Measurements from ENCODE around the gene RAD23B.

Gene RAD23B

DNA sequence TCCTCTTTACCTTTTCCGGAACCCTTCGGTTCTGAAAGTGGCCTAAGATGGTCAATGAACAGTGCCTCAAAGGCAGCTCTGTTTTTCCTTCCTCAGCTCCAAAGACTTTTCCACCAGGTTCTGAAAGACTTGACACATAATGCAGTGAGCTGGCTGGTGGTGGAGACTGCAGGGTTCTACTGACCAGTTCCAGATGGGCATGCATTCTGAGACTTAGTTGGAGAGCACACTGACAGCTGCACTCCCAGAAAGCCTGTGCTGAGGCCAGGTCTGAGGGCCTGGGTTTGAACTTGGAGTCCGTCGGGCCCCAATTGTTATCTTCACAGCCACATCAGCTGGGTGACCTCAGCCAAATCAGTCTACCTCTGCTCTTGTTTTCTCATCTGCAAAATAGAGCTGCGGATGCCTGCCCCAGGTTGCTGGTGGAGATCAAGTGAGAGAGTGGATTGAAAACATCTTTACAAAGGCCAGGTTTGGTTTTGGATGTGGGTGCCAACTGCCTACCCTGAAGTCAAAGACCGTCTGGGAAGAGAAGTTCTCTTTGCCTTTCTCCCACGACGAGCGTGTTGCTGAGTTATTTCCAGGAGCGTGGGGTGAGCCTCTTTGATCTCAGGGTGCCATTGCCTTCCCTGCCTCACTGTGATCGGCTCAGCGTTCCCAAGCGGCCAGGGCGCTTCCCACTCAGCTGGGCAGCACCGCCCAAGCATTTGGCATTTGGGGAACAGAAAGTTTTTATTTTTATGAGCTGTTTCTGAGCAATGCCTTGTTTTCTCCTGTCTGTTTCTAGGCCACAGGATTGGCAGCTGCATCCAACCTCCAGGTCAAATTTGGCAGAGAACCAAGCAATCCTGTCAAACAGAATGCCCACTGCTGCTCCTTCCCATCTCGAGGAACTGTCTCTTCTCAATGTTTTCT, 54.9 kb downstream of the RAD23B start:
- no peak for DNase-seq
- no peaks in the 10 kb centered on the region for H3K27me3 Mint-ChIP-seq
- H3K4me1 Mint-ChIP-seq (ENCODE audit: low read depth in 2 of 2), result peaks cover 7 to 10% of the 10 kb centered on the region in 2 donors
- no peaks in the 10 kb centered on the region for H3K9me3 Mint-ChIP-seq
- H3K27ac Mint-ChIP-seq, result peak overlapping the region; percentile 26 to 29
- no peak for ATAC-seq (replicated peaks)
- H3K4me3 Mint-ChIP-seq, result no peak overlapping the region
- peaks cover 15% of the 10 kb centered on the region for H3K36me3 Mint-ChIP-seq (ENCODE audit: insufficient read depth)

DNA sequence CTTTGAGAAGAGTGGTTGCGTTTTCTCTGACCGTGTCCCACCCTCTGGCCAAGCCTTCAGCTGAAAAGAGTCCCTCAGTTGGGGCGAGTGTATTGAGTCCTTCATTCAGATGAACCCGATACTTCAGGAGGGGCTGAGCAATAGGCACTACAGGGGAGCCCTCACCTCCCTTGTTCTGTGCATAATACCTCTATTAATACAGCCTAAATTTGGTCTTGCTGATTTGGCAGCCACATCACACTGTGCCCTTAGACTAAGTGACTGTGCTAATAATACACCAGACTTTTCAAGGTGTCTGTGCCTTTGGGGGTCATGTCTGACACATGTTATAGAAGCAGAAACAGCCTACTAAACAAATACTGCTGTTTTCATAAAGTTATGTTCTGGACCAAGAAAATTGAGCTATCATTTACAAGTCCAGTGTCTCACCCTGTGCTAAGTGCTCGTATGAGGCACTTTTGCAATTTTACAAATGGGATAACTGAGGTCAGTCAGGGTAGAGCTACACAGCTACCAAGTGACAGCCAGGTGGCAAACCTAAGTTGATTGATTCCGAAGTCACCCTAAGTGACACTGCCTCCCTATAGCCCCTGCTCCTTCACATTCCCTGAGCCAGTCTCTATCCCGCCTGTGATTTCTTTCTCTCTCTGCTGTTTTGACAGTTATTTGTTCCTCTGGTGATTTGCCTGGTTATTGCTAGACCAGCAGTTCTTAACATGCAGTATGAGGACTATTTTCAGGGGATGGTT, 56.0 kb downstream of the RAD23B start:
- ATAC-seq (replicated peaks), result no peak
- Mint-ChIP-seq H3K9me3 (no peaks in the 10 kb centered on the region), H3K27me3 (no peaks in the 10 kb centered on the region), H3K27ac (peak overlapping the region in 1 of 2 donors; percentile 26), H3K4me3 (no peak overlapping the region), H3K36me3 (ENCODE audit: insufficient read depth) (peaks cover 10% of the 10 kb centered on the region), H3K4me1 (ENCODE audit: low read depth in 2 of 2) (peaks cover 7 to 9% of the 10 kb centered on the region in 2 donors)
- DNase-seq, result no peak

GRCh38 chr9:107340920-107341632, 58.0 kb downstream of the RAD23B start:
- Mint-ChIP-seq H3K4me1 (ENCODE audit: low read depth in 2 of 2) (peaks cover 7 to 9% of the 10 kb centered on the region in 2 donors), H3K36me3 (ENCODE audit: insufficient read depth) (peaks cover 10% of the 10 kb centered on the region), H3K4me3 (no peak overlapping the region), H3K27me3 (no peaks in the 10 kb centered on the region), H3K27ac (peak overlapping the region in 1 of 2 donors; percentile 21), H3K9me3 (no peaks in the 10 kb centered on the region)
- ATAC-seq (replicated peaks) (peak; percentile 87), DNase-seq (peak; percentile 73 to 82 (median 80))

GRCh38 chr9:107342476-107343161, 59.5 kb downstream of the RAD23B start:
- H3K9me3 Mint-ChIP-seq, result no peaks in the 10 kb centered on the region
- H3K4me3 Mint-ChIP-seq, result no peak overlapping the region

DNA sequence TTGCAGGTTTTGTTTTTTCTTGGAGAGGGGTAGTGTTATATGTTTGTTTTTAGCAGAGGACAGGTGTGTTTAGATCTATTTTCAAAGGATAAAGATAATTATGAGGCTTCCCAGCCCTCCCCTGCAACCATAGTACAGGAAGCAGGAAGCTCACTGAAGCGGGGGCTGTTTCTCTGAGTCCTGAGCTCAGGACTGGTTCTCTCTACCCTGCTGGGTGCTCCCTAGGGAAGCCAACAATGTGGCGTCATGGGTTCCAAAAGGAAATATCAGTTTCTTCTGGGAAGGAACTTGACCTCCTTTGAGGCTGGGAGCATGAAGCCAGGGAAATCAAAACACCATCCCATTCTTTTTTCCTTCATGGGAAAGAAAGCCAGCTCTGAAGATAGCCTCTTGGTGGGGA, 62.2 kb downstream of the RAD23B start:
- no peak overlapping the region for H3K4me3 Mint-ChIP-seq
- H3K9me3 Mint-ChIP-seq, result no peaks in the 10 kb centered on the region
- no peak for DNase-seq
- peaks cover 0 to 3% of the 10 kb centered on the region in 2 donors for H3K27me3 Mint-ChIP-seq
- peaks cover 6% of the 10 kb centered on the region for H3K36me3 Mint-ChIP-seq (ENCODE audit: insufficient read depth)
- H3K27ac Mint-ChIP-seq, result peak overlapping the region in 1 of 2 donors; percentile 6
- H3K4me1 Mint-ChIP-seq (ENCODE audit: low read depth in 2 of 2), result peaks cover 4 to 5% of the 10 kb centered on the region in 2 donors
- no peak for ATAC-seq (replicated peaks)

More at GRCh38 chr9:107342476-107343161, 59.5 kb downstream of the RAD23B start:
- no peak for DNase-seq
- peaks cover 6% of the 10 kb centered on the region for H3K36me3 Mint-ChIP-seq (ENCODE audit: insufficient read depth)
- peaks cover 4 to 9% of the 10 kb centered on the region in 2 donors for H3K4me1 Mint-ChIP-seq (ENCODE audit: low read depth in 2 of 2)
- ATAC-seq (replicated peaks), result no peak
- no peak overlapping the region for H3K27ac Mint-ChIP-seq
- no peaks in the 10 kb centered on the region for H3K27me3 Mint-ChIP-seq

- Mint-ChIP-seq H3K27ac (no peak overlapping the region), H3K4me3 (no peak overlapping the region), H3K36me3 (ENCODE audit: insufficient read depth) (no peaks in the 10 kb centered on the region), H3K27me3 (peaks cover 6 to 35% of the 10 kb centered on the region in 2 donors), H3K9me3 (no peaks in the 10 kb centered on the region), H3K4me1 (ENCODE audit: low read depth in 2 of 2) (no peaks in the 10 kb centered on the region)
- DNase-seq, result no peak
- ATAC-seq (replicated peaks), result no peak
Measured at GRCh38 chr9:107348836-107349235, 65.8 kb downstream of the RAD23B start.

- Mint-ChIP-seq H3K9me3 (no peaks in the 10 kb centered on the region), H3K4me1 (ENCODE audit: low read depth in 2 of 2) (no peaks in the 10 kb centered on the region), H3K36me3 (ENCODE audit: insufficient read depth) (no peaks in the 10 kb centered on the region), H3K27ac (no peak overlapping the region), H3K4me3 (no peak overlapping the region), H3K27me3 (peaks cover 15 to 51% of the 10 kb centered on the region in 2 donors)
- ATAC-seq (replicated peaks) (no peak), DNase-seq (no peak)
Measured at GRCh38 chr9:107350443-107350842, 67.4 kb downstream of the RAD23B start.

DNA sequence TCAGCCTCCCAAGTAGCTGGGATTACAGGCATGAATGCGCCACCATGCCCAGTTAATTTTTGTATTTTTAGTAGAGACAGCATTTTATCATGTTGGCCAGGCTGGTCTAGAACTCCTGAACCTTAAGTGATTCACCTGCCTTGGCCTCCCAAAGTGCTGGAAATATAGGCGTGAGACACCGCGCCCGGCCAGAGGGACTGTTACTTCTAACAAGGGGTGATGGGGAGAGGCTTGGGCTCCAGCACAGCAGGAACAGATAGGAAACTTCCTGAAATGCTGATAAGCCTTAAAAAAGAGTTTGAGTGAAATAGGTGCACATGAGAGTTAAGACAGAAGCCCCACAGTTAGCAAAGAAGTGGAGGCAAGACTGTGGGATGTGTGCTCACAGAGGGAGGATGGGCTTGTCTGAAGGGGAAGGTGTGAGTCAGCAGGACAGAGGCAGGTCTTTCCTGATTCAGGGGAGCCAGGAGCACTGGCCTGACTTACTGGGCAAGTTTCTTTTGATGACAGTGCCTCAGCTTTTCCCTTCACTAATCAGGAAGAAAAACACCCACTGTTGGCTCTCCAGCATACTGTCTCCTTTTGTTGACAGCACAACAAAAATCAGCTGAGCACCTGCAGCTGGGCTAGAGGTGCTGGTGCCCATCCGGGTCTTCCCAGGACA, 68.4 kb downstream of the RAD23B start:
- Mint-ChIP-seq H3K36me3 (ENCODE audit: insufficient read depth) (no peaks in the 10 kb centered on the region), H3K4me1 (ENCODE audit: low read depth in 2 of 2) (no peaks in the 10 kb centered on the region), H3K9me3 (no peaks in the 10 kb centered on the region), H3K27ac (no peak overlapping the region), H3K27me3 (peaks cover 24 to 62% of the 10 kb centered on the region in 2 donors), H3K4me3 (no peak overlapping the region)
- ATAC-seq (replicated peaks), result no peak
- no peak for DNase-seq

GRCh38 chr9:107355394-107355793, 72.3 kb downstream of the RAD23B start:
- peaks cover 39 to 84% of the 10 kb centered on the region in 2 donors for H3K27me3 Mint-ChIP-seq
- H3K4me1 Mint-ChIP-seq (ENCODE audit: low read depth in 2 of 2), result no peaks in the 10 kb centered on the region
- no peaks in the 10 kb centered on the region for H3K36me3 Mint-ChIP-seq (ENCODE audit: insufficient read depth)
- no peak for ATAC-seq (replicated peaks)
- H3K27ac Mint-ChIP-seq, result no peak overlapping the region
- no peak overlapping the region for H3K4me3 Mint-ChIP-seq
- H3K9me3 Mint-ChIP-seq, result no peaks in the 10 kb centered on the region
- no peak for DNase-seq

DNA sequence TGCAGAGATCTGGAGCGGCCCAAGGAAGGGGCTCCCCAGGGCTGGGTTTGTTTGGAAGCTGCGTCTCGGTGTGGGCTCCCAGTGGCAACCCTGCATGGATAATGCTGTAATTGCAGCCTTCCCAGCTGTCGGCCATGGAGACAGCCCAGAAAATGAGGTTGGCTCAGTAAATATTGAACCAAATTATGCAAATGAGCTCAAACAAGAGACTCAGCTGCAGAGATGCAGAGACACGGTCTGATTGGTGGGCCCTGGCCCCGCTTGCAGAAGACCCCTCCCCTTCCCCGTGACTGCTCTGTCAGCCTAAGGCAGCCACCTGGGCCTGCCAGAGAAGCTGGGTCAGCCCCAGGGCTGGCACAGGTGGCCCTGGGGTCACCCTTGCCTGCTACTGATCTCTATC, 75.9 kb downstream of the RAD23B start:
- Mint-ChIP-seq H3K9me3 (no peaks in the 10 kb centered on the region), H3K27me3 (peaks cover 33 to 51% of the 10 kb centered on the region in 2 donors), H3K4me1 (ENCODE audit: low read depth in 2 of 2) (no peaks in the 10 kb centered on the region), H3K4me3 (no peak overlapping the region), H3K36me3 (ENCODE audit: insufficient read depth) (no peaks in the 10 kb centered on the region), H3K27ac (no peak overlapping the region)
- ATAC-seq (replicated peaks), result no peak
- no peak for DNase-seq

GRCh38 chr9:107360098-107360497, 77.0 kb downstream of the RAD23B start:
- DNase-seq (no peak), ATAC-seq (replicated peaks) (no peak)
- Mint-ChIP-seq H3K27me3 (peaks cover 32 to 48% of the 10 kb centered on the region in 2 donors), H3K4me1 (ENCODE audit: low read depth in 2 of 2) (no peaks in the 10 kb centered on the region), H3K36me3 (ENCODE audit: insufficient read depth) (no peaks in the 10 kb centered on the region), H3K27ac (no peak overlapping the region), H3K4me3 (no peak overlapping the region), H3K9me3 (no peaks in the 10 kb centered on the region)

- Mint-ChIP-seq H3K4me3 (no peak overlapping the region), H3K27me3 (peaks cover 19 to 31% of the 10 kb centered on the region in 2 donors), H3K27ac (no peak overlapping the region), H3K36me3 (ENCODE audit: insufficient read depth) (no peaks in the 10 kb centered on the region), H3K9me3 (no peaks in the 10 kb centered on the region), H3K4me1 (ENCODE audit: low read depth in 2 of 2) (no peaks in the 10 kb centered on the region)
- ATAC-seq (replicated peaks) (no peak), DNase-seq (no peak)
Measured at GRCh38 chr9:107361816-107362215, 78.7 kb downstream of the RAD23B start.
